CD4-positive, alpha-beta T cell treated with Interleukin-17A for 4 hours (primary cell): ENCODE measurements around the gene VWA2.

Experiments used
- DNase-seq: peaks from one replicate; pipeline ENCODE4 v3.0.0-alpha.2; 2020; ENCODE audit warnings: mixed read lengths

Gene VWA2

GRCh38 chr10:114239117-114239993 is at the start of gene VWA2:
Gene VWA2, plus strand, starts transcription at chr10:114239254. Its CDS starts 9,460 bp downstream, at chr10:114248714.
- peak; percentile 26 for DNase-seq

GRCh38 chr10:114189700-114190099 is 49.4 kb upstream of the VWA2 start:
- DNase-seq: no peak

GRCh38 chr10:114195079-114195478 is 44.0 kb upstream of the VWA2 start:
- no peak for DNase-seq

- no peak for DNase-seq
These were observed 39.8 kb upstream of the VWA2 start for GRCh38 chr10:114199239-114199638.

GRCh38 chr10:114202812-114203211 is 36.2 kb upstream of the VWA2 start:
- DNase-seq: no peak

- DNase-seq: no peak
These were observed 32.2 kb upstream of the VWA2 start for GRCh38 chr10:114206902-114207301.

- no peak for DNase-seq
These were observed 31.7 kb upstream of the VWA2 start for GRCh38 chr10:114207349-114207748.

GRCh38 chr10:114208351-114208750 is 30.7 kb upstream of the VWA2 start:
- DNase-seq: no peak

- DNase-seq: no peak
These were observed 26.9 kb upstream of the VWA2 start for GRCh38 chr10:114212153-114212552.

GRCh38 chr10:114215033-114215432 is 24.0 kb upstream of the VWA2 start:
- DNase-seq: no peak

- DNase-seq: no peak
These were observed 18.8 kb upstream of the VWA2 start for GRCh38 chr10:114220281-114220680.

GRCh38 chr10:114221235-114221634 is 17.8 kb upstream of the VWA2 start:
- no peak for DNase-seq

- DNase-seq: no peak
These were observed 16.0 kb upstream of the VWA2 start for GRCh38 chr10:114223066-114223465.

- no peak for DNase-seq
These were observed 10.9 kb upstream of the VWA2 start for GRCh38 chr10:114228156-114228555.

GRCh38 chr10:114232561-114233176 is 6.4 kb upstream of the VWA2 start:
- DNase-seq: no peak

GRCh38 chr10:114233482-114233881 is 5.6 kb upstream of the VWA2 start:
- DNase-seq: no peak

GRCh38 chr10:114234132-114234531 is 4.9 kb upstream of the VWA2 start:
- DNase-seq: no peak

- DNase-seq: no peak
These were observed 916 bp downstream of the VWA2 start for GRCh38 chr10:114239994-114240345.

- DNase-seq: no peak
These were observed 3.2 kb downstream of the VWA2 start for GRCh38 chr10:114242235-114242634.

- no peak for DNase-seq
These were observed 4.6 kb downstream of the VWA2 start for GRCh38 chr10:114243661-114244060.

GRCh38 chr10:114244126-114244525 is 5.1 kb downstream of the VWA2 start:
- no peak for DNase-seq

GRCh38 chr10:114245121-114245791 is 6.2 kb downstream of the VWA2 start:
- DNase-seq: no peak

- DNase-seq: no peak
These were observed 7.7 kb downstream of the VWA2 start for GRCh38 chr10:114246679-114247305.
